Measurements from ENCODE around the gene GNB1. TPM values are rescaled to one million over a fixed set of nuclear protein-coding genes. Genes with fewer than 3 reads are reported as not detected.

Gene GNB1
- total and polyA plus RNA-seq, 8 donors: 49.6 to 195 (median 125) TPM

- TF ChIP-seq POLR2AphosphoS5 (IDR thresholded peaks at IDR 0.05) (no peak), CTCF (IDR thresholded peaks at IDR 0.05) (no peak)
- Histone ChIP-seq H3K27ac (no peak overlapping the region), H3K4me1 (peaks cover 10 to 22% (median 20%) of the 10 kb centered on the region in 4 donors), H3K9me3 (peaks cover 0 to 7% (median 3%) of the 10 kb centered on the region in 4 donors), H3K36me3 (peaks cover 15 to 64% (median 47%) of the 10 kb centered on the region in 4 donors), H3K4me3 (no peak overlapping the region), H3K27me3 (no peaks in the 10 kb centered on the region)
- 93 to 99% (median 95%) methylated on average over 3 of the region's 3 CpGs for WGBS, 5 donors
- intact Hi-C loops (cut with DNase I; ENCODE audit: low total_unique reads): no loop called here
- DNase-seq: no peak
Observed at GRCh38 chr1:1771096-1771495, 119.8 kb downstream of the GNB1 start.

DNA sequence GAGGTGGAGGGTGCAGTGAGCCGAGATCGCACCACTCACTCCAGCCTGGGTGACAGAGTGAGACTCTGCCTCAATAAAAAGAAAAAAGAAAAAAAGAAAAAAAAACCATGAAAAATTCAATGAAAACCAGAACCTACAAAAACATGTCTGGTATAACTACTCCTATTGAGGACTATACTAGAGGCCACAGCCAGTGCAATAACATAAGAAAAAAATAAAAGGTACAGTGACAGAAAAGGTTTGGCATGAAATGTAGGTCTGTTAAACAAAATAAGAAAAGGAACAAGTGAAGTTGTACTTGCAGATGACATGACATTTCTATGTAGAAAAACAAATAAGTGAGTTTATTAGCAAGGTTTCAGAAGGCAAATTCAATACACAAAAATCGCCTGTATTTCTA is 120.8 kb downstream of the GNB1 start:
- Histone ChIP-seq H3K4me3 (no peak overlapping the region), H3K4me1 (peaks cover under 1 to 13% (median 10%) of the 10 kb centered on the region in 4 donors), H3K27me3 (no peaks in the 10 kb centered on the region), H3K27ac (no peak overlapping the region), H3K36me3 (peaks cover 15 to 66% (median 51%) of the 10 kb centered on the region in 4 donors), H3K9me3 (peaks cover 0 to 7% (median 3%) of the 10 kb centered on the region in 4 donors)
- WGBS, 5 donors: 93 to 100% (median 95%) methylated on average over 3 of the region's 3 CpGs
- intact Hi-C loops (cut with DNase I; ENCODE audit: low total_unique reads): no loop called here
- TF ChIP-seq CTCF (IDR thresholded peaks at IDR 0.05) (no peak), EP300 (IDR thresholded peaks at IDR 0.05) (no peak), POLR2AphosphoS5 (IDR thresholded peaks at IDR 0.05) (no peak), POLR2A (IDR thresholded peaks at IDR 0.05) (no peak)
- DNase-seq: no peak

DNA sequence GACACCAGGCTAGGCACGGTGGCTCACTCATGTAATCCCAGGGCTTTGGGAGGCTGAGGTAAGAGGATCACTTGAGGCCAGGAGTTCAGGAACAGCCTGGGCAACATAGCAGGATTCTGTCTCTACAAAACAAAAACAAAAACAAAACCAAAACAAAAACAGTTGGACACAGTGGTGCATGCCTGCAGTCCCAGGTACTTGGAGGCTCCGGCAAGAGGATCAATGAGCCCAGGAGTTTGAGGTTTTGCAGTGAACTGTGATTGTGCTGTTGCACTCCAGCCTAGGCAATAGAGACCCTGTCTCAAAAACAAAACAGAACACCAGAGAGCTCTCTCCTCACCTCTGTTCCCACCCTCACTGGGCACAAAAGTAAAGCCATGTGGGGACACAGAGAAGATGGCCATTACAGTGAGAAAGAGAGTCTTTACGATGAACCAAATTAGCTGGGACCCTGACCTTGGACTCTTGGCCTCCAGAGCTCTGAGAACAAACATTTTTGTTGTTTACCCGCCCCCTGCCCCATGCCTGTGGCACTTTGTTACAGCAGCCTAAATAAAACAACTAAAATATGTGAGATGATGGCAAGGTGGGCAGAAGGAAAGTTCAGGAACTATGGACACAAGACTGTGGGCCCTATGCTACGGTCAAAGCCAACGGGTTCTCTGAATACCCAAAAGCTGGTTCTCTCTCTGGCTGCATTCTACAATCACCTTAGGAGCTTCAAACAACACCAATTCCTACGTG is 122.5 kb downstream of the GNB1 start:
- DNase-seq: no peak
- WGBS, 5 donors: 92 to 96% (median 92%) methylated on average over 7 of the region's 7 CpGs
- no peaks in the 10 kb centered on the region for H3K27me3 ChIP-seq
- intact Hi-C loops (cut with DNase I; ENCODE audit: low total_unique reads): loop anchor here (10.0 kb wide), 1 partner anchor 136 kb away; no protein-coding TSS in a partner anchor
- H3K27ac ChIP-seq: no peak overlapping the region
- TF ChIP-seq POLR2AphosphoS5 (IDR thresholded peaks at IDR 0.05) (no peak), EP300 (IDR thresholded peaks at IDR 0.05) (no peak), POLR2A (IDR thresholded peaks at IDR 0.05) (no peak), CTCF (IDR thresholded peaks at IDR 0.05) (no peak)
- H3K4me1 ChIP-seq: peaks cover 0 to 5% (median 2%) of the 10 kb centered on the region in 4 donors
- H3K36me3 ChIP-seq: peaks cover 30 to 77% (median 65%) of the 10 kb centered on the region in 4 donors
- H3K9me3 ChIP-seq: peaks cover 0 to 7% (median 3%) of the 10 kb centered on the region in 4 donors
- no peak overlapping the region for H3K4me3 ChIP-seq

DNA sequence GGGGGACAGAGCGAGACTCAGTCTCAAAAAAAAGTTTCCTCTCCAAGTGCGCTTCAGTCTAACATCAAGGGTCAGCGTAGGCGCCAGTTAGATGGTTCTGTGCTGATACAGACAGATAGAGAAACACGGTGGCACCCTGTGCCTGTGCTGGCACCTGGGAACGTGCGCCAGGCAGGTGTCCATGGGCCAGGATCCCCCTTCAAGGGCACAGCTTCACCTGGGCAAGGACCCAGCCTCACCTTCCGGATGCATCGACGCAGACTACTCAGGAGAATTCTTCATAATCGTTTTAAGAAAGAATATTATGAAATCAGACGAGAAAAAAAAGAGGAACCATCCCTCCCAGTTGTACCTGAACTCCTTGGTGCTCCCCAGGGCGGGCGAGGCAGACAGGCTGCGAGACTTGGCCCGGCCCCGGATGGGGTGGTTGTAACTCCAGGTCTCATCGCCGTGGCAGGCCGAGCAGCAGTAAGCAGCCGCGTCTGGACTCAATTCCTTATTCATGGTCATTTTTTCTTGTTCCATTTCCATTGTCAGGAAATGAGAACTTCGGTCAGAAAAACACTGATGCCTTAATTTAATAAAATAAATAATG is 125.9 kb downstream of the GNB1 start:
- WGBS, 5 donors: 85 to 88% (median 87%) methylated on average over 22 to 23 of the region's 23 CpGs
- DNase-seq: no peak
- H3K36me3 ChIP-seq: peaks cover 40 to 84% (median 74%) of the 10 kb centered on the region in 4 donors
- intact Hi-C loops (cut with DNase I; ENCODE audit: low total_unique reads): loop anchor here (10.0 kb wide), 1 partner anchor 140 kb away; no protein-coding TSS in a partner anchor
- H3K9me3 ChIP-seq: no peaks in the 10 kb centered on the region
- no peak for TF ChIP-seq CTCF (IDR thresholded peaks at IDR 0.05)
- TF ChIP-seq EP300 (IDR thresholded peaks at IDR 0.05): no peak
- TF ChIP-seq POLR2AphosphoS5 (IDR thresholded peaks at IDR 0.05): no peak
- no peak for TF ChIP-seq POLR2A (IDR thresholded peaks at IDR 0.05)
- no peak overlapping the region for H3K4me3 ChIP-seq
- no peak overlapping the region for H3K27ac ChIP-seq
- peaks cover under 1 to 8% (median 4%) of the 10 kb centered on the region in 4 donors for H3K4me1 ChIP-seq
- no peaks in the 10 kb centered on the region for H3K27me3 ChIP-seq
